Measurements from ENCODE around the gene NHSL1.

The NHSL1 gene

DNA sequence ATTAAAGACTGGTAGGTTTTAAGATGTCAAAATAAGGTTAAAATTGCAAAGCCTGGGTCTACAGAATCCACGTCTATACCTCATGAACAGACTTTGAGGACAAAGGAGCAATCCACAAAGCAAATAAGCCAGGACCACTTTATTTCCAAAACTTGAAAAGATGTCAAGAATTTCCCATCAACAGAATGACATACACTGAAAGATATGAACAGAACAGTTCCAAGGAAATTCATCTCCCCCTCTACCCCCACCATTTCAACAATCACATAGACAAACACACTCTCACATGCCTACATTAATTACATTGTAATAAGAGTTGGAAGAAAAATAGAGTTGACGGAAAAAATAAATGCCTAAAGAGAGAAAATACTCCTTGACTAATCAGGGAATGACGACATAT lies 45.2 kb upstream of the NHSL1 start:
- TF ChIP-seq, protein P1, sequence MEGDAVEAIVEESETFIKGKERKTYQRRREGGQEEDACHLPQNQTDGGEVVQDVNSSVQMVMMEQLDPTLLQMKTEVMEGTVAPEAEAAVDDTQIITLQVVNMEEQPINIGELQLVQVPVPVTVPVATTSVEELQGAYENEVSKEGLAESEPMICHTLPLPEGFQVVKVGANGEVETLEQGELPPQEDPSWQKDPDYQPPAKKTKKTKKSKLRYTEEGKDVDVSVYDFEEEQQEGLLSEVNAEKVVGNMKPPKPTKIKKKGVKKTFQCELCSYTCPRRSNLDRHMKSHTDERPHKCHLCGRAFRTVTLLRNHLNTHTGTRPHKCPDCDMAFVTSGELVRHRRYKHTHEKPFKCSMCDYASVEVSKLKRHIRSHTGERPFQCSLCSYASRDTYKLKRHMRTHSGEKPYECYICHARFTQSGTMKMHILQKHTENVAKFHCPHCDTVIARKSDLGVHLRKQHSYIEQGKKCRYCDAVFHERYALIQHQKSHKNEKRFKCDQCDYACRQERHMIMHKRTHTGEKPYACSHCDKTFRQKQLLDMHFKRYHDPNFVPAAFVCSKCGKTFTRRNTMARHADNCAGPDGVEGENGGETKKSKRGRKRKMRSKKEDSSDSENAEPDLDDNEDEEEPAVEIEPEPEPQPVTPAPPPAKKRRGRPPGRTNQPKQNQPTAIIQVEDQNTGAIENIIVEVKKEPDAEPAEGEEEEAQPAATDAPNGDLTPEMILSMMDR (IDR thresholded peaks at IDR 0.05; ENCODE audit: low read depth, low read length), result no peak
- no peak for TF ChIP-seq EZH2phosphoT487 (IDR thresholded peaks at IDR 0.05; ENCODE audit: low read depth)
- Histone ChIP-seq H3K4me1 (ENCODE audit: low read length) (peaks cover 11% of the 10 kb centered on the region), H4K20me1 (ENCODE audit: insufficient read depth, low read length) (no peaks in the 10 kb centered on the region), H3K79me2 (ENCODE audit: low read length) (no peaks in the 10 kb centered on the region), H3K27ac (ENCODE audit: low read length) (no peak overlapping the region), H3K27me3 (ENCODE audit: low read depth, low read length) (no peaks in the 10 kb centered on the region), H3K9ac (ENCODE audit: low read length) (no peak overlapping the region), H3K4me2 (ENCODE audit: low read length) (no peak overlapping the region), H3K36me3 (replicated peaks; ENCODE audit: low read depth, low read length) (no peaks in the 10 kb centered on the region), H2AFZ (ENCODE audit: low read depth, low read length) (no peak overlapping the region), H3K4me3 (ENCODE audit: low read length) (no peak overlapping the region), H3K9me3 (ENCODE audit: insufficient read depth, low read length) (no peaks in the 10 kb centered on the region)

DNA sequence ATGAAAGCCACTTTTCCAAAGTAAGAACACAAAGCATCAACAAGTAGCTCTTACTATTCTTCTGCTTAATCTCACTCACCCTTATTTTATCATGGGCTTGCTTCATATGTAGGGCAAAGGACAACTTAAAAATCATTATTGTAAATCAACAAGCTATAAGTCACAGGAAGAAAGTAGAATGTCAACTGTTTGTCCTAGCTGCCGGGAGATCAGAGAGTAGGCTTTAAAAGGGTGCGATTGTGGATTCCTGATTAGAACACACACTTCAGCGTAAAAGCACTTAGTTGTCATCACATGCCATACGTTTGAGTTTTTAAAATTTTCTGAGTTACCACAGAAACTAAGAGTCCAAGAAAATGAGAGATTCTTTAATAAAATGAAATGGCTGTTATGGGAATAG lies 44.4 kb upstream of the NHSL1 start:
- no peak overlapping the region for H3K4me2 ChIP-seq (ENCODE audit: low read length)
- TF ChIP-seq, protein P1 (IDR thresholded peaks at IDR 0.05; ENCODE audit: low read depth, low read length), result no peak
- TF ChIP-seq EZH2phosphoT487 (IDR thresholded peaks at IDR 0.05; ENCODE audit: low read depth), result no peak
- no peak overlapping the region for H3K4me3 ChIP-seq (ENCODE audit: low read length)
- no peak overlapping the region for H2AFZ ChIP-seq (ENCODE audit: low read depth, low read length)
- peaks cover 15% of the 10 kb centered on the region for H3K4me1 ChIP-seq (ENCODE audit: low read length)
- H3K27ac ChIP-seq (ENCODE audit: low read length), result no peak overlapping the region
- no peaks in the 10 kb centered on the region for H3K9me3 ChIP-seq (ENCODE audit: insufficient read depth, low read length)
- H3K79me2 ChIP-seq (ENCODE audit: low read length), result no peaks in the 10 kb centered on the region
- H3K9ac ChIP-seq (ENCODE audit: low read length), result no peak overlapping the region
- no peaks in the 10 kb centered on the region for H3K36me3 ChIP-seq (replicated peaks; ENCODE audit: low read depth, low read length)
- no peaks in the 10 kb centered on the region for H3K27me3 ChIP-seq (ENCODE audit: low read depth, low read length)
- no peaks in the 10 kb centered on the region for H4K20me1 ChIP-seq (ENCODE audit: insufficient read depth, low read length)

DNA sequence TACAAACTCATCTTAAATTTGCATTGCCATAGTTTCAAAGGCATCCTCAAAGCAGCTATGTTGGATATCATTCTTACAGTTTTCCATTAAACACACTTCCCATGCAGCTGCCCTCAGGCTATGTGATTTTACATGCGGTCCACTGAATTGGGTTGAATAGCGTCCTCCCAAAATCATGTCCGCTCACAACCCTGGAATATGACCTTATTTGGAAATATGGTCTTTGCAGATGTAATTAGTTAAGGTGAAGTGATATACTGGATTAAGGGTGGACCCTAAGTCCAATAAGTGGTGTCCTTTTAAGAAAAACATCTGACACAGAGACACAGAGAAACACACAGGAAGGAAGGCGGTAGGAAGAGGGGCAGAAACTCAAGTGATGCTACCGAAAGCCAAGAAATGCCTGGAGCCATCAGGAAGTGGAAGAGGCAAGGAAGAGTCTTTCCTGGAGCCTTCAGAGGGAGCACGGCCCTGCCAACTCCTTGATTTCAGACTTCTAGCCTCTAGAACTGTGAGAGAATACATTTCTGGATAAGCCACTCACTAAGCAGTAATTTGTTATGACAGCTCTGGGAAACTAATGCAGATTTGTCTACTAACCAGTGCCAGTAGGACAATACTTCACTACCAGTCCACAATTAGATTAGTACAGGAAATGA lies 42.7 kb upstream of the NHSL1 start:
- no peak overlapping the region for H3K4me2 ChIP-seq (ENCODE audit: low read length)
- H3K27me3 ChIP-seq (ENCODE audit: low read depth, low read length), result no peaks in the 10 kb centered on the region
- no peak overlapping the region for H2AFZ ChIP-seq (ENCODE audit: low read depth, low read length)
- no peak overlapping the region for H3K27ac ChIP-seq (ENCODE audit: low read length)
- H3K79me2 ChIP-seq (ENCODE audit: low read length), result no peaks in the 10 kb centered on the region
- no peaks in the 10 kb centered on the region for H3K9me3 ChIP-seq (ENCODE audit: insufficient read depth, low read length)
- TF ChIP-seq, protein P1 (IDR thresholded peaks at IDR 0.05; ENCODE audit: low read depth, low read length), result no peak
- TF ChIP-seq EZH2phosphoT487 (IDR thresholded peaks at IDR 0.05; ENCODE audit: low read depth), result no peak
- H4K20me1 ChIP-seq (ENCODE audit: insufficient read depth, low read length), result no peaks in the 10 kb centered on the region
- no peaks in the 10 kb centered on the region for H3K36me3 ChIP-seq (replicated peaks; ENCODE audit: low read depth, low read length)
- no peak overlapping the region for H3K4me3 ChIP-seq (ENCODE audit: low read length)
- no peak overlapping the region for H3K9ac ChIP-seq (ENCODE audit: low read length)
- H3K4me1 ChIP-seq (ENCODE audit: low read length), result peaks cover 15% of the 10 kb centered on the region

DNA sequence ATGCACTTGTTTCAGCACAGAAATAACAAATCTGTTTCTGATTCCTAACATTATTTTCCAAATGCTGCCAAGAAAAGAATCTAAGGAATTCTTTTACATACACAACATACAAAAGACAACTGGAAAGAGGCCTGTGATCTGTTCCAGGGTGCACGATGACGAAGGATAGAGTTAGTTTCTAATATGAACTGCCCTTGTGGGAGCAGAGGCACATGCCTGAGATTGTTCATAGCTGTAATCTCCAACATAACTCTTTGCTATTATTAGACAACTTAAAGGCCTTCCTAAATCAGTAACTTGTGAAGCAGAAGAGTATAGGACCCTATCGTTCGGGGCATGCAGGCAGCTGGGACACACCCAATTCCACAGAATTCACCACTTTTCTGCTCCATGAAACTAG lies 41.2 kb upstream of the NHSL1 start:
- no peaks in the 10 kb centered on the region for H3K79me2 ChIP-seq (ENCODE audit: low read length)
- no peak overlapping the region for H3K4me3 ChIP-seq (ENCODE audit: low read length)
- no peaks in the 10 kb centered on the region for H3K36me3 ChIP-seq (replicated peaks; ENCODE audit: low read depth, low read length)
- H3K27me3 ChIP-seq (ENCODE audit: low read depth, low read length), result no peaks in the 10 kb centered on the region
- no peak overlapping the region for H2AFZ ChIP-seq (ENCODE audit: low read depth, low read length)
- no peak overlapping the region for H3K27ac ChIP-seq (ENCODE audit: low read length)
- no peak overlapping the region for H3K9ac ChIP-seq (ENCODE audit: low read length)
- H4K20me1 ChIP-seq (ENCODE audit: insufficient read depth, low read length), result no peaks in the 10 kb centered on the region
- peaks cover 18% of the 10 kb centered on the region for H3K4me1 ChIP-seq (ENCODE audit: low read length)
- no peaks in the 10 kb centered on the region for H3K9me3 ChIP-seq (ENCODE audit: insufficient read depth, low read length)
- H3K4me2 ChIP-seq (ENCODE audit: low read length), result no peak overlapping the region
- no peak for TF ChIP-seq EZH2phosphoT487 (IDR thresholded peaks at IDR 0.05; ENCODE audit: low read depth)
- TF ChIP-seq, protein P1 (IDR thresholded peaks at IDR 0.05; ENCODE audit: low read depth, low read length), result no peak

Data from OCI-LY3 (cell line).